Measurements from ENCODE around the gene CADM2.
A peak's percentile ranks its signal among the peaks of the same experiment; 100 is the strongest.

Gene CADM2

DNA sequence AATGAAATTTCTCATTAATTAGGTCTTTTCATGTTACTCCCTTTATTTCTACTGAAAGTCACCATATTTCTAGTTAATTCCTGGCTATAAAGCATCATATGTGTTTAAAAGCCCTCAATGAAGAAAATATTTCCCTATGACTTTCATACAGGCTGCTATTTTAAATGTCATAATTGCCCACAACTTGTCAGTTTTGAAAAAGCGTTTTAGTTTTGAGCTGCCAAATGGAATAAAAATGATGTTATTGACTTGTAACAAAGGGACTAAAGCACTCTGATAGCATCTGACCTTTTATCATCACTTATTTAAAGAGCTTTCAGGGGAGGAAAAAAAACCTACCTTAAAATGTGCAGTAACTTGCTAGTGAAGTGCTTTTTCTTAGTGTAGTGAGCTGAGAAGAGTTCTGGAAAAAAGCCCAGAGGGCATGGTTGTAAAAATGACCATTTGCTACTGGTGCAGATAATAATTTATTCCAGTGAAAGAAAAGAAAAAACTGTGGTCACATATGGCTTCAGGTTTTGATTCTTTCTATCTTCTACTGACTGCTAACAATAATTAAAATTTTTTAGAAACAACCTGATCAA is 877.2 kb downstream of the CADM2 start:
- peak in 1 of 14 donors; percentile 42 for DNase-seq

DNA sequence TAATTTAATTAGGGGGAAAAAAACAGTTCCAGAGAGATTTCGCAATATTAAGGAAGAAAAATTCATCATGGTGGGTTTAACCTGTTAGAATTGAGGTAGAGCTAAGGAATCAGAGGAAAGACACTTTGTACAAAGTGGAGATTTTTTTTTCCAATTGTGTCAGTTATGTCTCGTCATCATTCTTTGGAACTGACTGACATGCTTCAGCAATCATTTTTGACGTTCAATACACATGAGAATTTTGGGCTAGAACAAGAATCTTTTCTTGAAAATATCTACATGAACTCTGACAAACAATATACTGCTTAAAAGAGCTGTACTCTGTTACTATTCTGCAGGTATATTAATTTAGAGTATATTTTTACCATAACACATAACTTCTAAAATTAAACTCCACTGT is 878.6 kb downstream of the CADM2 start:
- no peak for DNase-seq

DNA sequence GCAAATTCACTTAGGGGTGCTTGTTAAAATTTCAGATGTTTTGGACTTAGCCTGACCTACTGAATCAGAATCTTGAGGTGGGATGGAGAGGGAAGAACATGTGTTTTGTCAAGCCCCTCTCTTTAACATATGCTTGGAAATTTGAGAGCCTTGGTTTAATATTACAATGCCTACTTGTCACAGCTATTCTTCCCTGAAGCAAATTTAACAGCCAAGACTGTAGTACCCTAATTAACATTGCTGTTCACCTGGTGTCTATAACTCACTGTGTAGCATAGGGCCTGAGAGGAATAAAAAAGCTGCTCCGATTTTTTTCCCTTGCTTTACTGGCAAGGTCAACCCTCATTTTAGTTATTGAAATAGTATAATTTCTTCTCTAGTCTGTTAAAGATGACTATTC is 880.1 kb downstream of the CADM2 start:
- no peak for DNase-seq

DNA sequence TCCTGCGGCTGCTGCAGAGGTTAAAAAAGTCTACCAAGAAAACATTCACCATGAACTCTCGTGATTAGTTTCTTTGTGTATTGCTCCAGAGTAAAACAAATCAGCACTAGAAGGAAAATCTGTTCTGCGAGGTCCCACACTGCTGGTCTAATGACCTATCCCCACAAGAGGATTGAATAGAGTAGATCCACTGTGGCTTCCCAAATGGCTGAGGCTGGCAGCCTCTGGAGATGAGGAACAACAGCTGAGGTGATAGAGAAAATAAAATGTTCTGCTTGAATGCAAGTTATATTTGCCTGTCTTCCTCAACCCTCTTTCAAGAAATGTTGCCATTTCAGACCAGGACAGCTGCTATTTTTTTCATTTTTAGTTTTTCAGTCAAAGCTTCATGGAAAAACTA is 883.3 kb downstream of the CADM2 start:
- DNase-seq, result no peak

DNA sequence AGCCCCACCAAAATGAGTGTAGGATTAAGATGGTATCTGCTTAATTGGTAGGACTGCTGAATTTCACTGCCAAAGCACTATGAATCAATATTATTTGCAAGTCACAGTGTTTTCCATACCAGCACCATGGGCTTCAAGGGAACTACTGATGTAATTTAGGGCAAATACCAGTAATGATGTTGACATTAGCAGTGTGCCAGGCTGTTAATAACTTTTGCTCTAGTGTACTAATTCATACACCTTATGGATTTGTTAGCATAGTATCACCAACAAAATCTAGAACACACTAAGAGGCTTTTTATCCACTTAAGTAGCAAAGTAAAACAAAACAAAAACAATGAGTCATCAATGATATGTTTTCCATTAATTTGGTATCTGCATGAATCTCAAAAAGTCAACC is 888.2 kb downstream of the CADM2 start:
- DNase-seq, result no peak

DNA sequence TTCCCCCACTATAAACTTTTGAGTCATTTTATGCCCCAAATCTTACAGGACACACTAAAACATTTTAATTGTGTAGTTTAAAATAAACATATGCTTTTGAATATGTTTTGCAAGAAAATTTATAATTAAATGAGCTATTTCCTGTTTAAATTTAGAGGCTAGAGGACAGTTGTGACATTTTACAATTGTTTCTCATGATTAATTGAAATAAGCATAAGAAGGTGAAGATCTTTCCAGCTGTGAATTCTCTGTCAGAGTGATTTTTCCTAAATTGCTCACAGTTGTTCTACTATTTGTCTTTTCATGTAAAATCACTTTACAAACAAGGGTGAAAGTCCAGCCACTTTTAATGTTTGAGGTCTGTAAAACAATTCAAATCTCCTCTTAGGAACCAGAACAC is 892.3 kb downstream of the CADM2 start:
- DNase-seq, result no peak

DNA sequence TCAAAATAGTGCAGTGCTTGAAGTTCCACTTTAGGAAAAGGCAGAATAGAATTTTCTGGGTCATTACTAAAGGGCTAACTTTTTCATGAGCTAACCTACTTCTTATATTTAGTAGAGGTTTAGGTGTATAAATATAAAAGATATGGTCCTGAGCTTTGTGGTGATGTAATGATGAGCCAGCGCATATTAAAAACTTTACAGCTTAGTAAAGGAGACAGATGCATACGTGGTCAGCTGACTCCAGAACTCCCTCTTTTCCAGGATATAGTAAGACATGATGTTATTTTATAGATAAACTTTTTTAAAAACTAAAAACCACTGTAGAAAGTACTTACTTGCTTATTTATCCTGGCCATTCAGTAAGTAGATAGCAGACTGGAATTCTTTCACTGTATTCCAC is 895.0 kb downstream of the CADM2 start:
- no peak for DNase-seq

DNA sequence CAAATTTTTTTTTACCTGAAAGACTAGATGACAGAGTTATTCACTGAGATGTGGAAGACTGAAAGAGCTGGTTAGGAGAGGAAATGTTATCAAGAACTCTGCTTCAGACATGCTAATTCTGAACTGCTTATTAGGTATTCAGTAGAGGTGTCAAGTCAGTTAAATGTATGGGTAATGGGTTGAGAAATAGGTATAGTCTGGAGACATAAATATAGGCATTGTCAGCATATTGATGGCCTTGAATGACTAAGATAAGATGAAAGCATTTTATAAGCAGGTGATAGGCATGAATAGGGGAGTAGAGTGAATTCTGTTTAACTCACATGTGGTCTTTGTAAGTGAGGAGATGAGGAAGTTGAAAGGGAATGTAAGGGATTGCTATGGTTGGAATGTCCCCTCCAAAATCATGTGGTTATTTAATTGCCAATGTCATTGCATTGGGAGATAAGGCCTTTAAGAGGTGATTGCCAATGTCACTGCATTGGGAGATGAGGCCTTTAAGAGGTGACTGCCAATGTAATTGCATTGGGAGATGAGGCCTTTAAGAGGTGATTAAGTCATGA is 904.2 kb downstream of the CADM2 start:
- no peak for DNase-seq

DNA sequence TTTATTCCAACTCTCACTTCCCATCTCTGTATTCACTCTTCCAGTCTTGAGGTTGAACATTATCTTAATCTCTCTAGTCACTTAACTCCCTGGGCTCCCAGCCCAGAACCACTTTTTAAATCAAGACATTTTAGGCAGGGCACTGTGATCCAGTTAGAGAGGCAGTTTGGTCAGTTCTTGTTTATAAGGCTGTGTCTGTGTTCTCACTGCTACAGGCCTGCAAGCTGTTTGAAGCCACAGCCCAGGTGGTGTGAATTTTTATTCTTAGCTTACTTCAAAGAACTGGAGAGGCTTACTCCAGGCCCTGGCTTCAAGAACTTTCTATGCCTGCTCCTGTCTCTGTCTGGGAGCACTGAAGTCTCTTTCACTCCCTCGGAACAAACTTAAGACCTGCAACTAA is 906.1 kb downstream of the CADM2 start:
- DNase-seq, result peak in 1 of 14 donors; percentile 38

DNA sequence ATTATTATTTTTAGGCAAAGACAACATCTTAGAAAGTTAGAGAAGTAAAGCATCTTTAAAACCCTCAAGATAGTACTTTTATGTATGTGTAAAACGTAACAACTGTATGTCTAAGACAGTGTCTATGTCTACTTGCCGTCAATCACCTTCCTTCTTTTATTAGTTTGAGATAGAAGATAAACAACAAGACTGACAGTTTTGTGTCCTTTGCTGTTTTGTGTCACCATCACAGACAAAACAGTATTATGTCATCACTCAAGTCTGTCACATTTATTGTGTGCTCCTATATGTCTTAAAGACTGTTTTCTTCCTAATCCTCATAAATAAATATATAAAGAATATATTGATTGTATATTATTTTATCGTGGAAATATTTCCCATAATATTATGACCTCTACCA is 908.3 kb downstream of the CADM2 start:
- DNase-seq, result no peak

DNA sequence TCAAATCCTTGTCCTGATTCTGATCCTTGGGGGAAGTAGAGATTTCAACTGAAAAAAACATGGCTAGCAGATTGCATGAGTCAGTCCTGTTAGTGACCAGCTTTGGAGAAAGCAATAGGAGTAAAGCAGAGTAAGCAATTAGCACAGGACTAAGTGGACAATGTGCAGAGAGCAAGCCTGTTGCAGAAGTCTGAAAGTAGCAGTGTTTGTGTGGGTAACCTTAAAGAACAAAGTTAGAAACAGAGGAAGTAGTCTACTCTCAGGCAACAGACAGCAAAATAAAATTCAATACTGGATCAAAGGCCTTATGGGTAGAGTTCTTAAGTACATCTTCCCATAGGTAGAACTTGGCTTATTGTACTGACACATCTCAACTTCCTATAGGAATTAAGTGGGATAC is 916.8 kb downstream of the CADM2 start:
- DNase-seq, result no peak

DNA sequence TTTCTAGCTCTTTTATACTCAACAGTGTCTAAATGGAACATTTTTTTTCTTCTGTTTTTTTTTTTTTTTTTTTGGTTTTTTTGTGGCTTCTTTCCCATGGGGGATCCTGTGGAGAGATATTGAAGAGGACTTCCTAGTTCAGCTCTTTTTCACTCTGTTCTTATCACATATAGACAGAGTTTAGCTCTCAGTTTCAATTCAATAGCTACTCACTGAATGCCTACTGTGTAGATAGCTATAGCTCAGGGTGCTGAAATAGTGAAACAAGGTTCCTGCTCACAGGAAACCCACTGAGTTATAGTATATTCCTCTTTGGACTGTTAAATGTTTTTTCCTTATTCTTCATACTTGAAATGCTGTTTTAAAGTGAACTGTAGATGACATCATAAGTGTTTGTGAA is 918.8 kb downstream of the CADM2 start:
- no peak for DNase-seq

DNA sequence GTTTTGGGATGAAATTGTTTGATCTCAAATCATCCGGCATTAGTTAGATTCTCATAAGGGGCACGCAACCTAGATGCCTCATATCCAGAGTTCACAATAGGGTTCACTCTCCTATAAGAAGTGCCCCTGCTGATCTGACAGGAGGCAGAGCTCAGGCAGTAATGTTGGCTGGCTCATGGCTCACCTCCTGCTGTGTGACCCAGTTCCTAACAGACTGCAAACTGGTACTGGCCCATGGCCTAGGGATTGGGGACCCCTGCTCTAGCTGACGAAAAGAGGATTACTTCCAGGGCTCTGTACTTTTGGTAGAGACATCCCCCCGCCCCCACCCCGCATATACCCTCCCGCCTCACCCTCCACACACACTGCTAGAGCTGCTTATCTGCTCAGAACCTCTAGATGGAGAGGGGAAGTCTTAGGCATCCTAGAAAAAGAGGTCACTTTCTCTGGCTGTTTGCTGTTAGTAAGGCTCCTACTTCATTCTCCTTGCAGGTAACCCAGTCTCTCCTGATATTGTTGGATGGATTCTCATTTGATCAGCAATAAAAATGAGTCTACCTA is 923.1 kb downstream of the CADM2 start:
- DNase-seq, result peak in 1 of 14 donors; percentile 84

DNA sequence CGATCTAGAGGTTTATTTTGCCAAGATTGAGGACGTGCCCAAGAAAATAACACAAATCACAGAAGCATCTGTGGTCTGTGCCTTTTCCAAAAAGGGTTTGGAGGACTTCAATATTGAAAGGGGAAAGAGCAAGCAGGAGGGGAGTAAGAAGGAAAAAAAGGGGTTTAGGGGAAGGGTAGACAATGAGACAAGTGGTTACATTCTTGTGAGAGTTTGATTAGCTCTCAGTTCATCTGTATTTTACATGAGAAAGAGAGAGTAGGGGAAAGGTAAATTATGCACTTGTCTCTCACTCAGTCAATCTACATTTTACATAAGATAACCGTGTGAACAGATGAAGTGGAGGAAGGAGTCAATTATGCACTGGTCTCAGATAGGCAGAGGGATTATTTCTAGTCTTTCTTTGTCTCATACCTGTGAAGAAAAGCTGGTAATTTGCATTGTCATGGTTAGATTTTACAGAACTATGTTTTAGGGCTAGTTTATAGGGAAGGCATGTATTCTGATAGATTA is 931.3 kb downstream of the CADM2 start:
- DNase-seq, result no peak

DNA sequence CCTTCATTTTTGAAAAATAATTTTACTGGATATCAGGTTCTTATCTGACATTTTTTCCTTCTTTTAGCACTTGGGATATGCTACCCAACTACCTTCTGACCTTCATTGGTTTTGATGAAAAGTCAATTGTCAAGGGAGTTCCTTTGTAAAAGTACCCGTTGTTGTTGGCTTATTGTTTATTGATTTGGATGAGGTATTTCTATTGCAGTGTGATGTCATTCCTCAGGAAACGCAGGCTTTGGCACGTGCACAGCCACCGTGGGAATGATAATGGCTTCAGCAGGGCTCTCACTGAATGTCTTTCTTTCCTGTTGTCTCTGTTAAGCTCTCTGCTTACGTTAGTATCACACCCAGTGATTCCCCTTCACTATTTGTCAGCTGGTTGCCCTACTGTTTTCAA is 944.6 kb downstream of the CADM2 start:
- DNase-seq, result no peak

DNA sequence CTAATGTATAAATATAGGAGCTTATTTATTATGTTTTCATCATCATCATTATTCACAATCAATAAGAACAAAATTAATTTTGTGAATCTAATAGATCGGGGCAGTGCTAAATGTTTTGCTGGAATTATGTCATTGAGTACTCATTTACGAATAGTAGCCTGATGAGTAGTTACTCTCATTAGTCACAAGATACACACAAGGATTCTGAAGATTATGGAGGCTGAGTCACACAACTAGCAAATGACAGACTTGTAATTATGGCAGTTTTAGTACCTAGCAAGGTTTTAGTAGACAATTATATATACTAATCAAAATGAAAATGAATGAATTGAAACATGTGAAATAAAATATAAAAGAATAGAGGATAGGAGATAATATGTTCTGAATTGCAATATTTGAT is 954.2 kb downstream of the CADM2 start:
- no peak for DNase-seq

DNA sequence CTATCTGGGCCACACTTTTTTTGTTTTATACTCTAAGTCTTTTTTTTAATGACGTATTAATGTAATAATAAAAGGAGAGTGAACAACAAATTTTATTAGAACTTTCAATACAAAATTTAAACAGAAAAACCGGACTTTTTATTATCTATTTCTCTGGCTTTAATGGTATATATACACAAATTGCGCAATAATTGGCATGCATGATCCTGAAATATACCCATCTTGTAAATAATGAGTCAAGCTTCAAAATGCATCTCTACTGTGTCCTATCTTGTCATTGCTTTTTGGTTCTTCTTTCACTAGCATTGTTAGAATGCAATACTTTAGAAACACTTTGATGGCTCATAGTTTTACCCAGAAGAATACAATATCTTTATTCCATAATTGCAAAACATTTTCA is 963.6 kb downstream of the CADM2 start:
- no peak for DNase-seq

DNA sequence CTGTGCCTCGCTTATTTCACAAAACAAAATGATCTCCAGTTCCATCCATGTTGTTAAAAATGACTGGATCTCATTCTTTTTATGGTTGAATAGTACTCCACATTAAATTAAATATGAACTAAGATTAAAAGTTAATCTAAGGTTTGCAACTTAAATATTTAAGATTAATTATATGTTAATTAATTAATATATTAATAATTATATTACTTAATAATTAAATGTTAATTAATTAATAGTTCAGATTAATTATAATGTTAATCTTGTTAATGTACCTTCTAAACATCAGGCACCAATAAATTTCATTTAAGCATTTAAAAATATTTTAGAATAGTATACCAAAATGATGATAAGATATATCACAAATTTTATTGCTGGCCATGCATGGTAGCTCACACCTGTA is 971.9 kb downstream of the CADM2 start:
- no peak for DNase-seq

DNA sequence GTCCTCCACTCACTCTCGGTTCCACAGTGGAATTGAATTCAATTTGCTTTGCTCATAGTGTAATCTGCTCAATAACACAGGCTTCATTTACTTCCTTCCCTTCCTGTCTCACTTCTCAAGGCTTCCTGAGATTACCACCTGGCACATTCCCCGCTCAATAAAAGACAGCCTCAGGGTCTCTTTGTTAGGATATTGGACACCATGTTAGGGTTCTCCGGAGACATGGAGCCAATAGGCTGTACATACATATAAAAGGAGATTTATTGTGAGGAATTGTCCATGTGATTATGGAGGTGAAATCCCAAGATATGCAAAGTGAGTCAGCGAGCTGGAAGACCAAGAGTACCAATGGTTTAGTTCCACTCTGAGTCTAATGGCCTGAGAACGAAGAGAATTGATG is 974.5 kb downstream of the CADM2 start:
- DNase-seq, result no peak

DNA sequence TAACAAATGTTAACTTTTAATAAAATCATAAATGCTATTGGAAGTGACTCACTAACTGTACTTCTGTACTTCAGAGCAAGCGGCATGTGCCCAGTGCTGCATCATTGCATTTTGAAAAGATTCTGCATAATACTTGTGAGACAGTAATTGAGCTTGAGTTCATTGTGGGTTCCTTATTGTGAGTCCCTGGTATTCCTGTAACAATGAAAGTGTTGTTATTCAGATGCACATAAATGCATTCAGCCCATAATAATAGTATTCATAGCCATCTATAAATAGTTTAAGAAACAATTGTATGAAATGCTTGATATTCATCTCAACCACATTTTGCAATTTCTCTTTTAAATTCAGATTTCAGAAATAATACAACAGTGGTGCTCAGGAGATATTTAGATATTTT is 976.4 kb downstream of the CADM2 start:
- no peak for DNase-seq

DNA sequence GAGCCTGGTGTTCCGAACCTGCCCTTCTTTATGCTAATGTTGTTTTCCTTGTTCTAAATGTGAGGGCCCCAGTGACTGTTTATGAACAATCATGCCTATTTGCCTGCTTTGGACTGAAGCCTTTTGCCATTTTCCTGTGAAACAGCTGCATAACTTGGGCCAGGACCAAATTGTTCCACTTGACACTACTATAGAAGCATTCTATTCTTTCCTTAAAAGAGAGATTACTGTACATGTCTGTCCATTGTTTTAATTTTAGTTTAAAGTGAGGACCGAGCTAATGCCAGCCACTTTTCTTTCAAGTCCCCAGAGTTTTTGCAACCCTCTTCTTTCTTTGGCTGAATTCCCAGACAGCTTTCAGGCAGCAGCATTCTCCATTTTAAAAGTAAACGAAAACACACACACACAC is 980.3 kb downstream of the CADM2 start:
- peak in 10 of 14 donors; percentile 2 to 28 (median 14) for DNase-seq

DNA sequence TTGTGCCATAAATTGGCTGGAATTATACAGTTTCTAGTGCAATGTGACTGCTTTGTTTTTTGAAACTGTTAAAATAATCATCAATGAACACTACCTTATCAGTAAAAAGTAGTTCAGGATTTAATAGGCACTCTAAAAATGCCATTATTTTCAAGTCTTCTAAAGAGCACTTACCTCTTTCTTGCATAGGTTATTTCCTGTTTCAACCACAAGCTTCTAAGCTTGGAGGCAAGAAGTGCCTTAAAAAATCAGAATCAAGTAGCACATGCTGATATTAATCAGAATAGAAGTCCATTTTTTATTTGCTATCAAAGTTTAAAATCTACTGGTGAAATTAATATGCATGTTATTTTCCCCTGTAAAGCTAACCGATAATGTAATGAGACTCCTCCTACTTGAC is 991.6 kb downstream of the CADM2 start:
- no peak for DNase-seq

DNA sequence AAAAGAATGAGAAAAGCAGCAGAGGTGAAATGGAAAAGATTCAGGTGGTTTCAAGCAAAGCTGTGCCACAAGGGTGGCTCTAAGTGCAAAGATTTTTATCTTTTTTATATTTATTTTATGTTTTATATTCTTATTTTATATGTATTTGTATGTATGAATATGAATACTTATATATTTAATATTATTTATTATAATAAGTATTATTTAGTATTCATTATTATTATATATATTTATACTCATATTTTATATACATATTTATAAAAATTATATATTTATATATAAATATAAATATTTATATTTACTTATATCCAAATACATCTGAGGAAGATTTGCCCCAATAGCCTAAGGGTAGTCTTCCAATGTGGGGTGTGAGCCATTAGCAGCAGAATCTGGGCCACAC is 1002.0 kb downstream of the CADM2 start:
- no peak for DNase-seq

DNA sequence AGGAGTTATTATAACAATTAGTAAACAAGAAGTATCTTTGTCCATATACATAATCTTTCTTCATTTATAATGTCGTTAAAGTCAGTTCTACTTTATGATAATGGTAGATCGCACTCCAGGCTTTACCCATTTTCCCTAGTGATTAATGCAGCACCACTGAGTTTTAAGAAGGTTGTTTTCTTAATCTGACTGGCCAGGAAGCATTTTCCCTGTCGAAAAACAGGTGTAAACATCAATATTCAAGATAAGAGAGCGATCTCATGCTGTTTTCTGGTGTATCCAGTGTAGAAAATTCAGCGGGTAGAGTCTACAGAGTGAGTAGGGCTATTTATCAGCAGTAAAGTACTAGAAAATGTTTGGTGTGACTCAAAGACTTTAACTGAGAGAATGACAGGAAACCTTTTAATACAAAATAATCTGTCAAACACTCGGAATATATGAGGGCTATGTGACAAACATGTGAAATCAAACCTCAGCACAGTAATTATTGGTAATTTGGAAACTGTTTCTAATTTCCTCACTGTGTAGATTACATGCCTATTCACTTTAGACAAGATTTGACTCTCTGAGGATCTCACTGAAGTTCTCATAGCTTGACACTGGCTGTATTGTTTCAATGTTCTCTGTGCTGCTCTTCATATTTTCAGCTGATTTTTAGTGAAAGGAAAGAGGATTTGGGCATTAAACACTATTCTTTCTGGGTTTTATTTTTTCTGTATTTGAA is 1019.0 kb downstream of the CADM2 start:
- no peak for DNase-seq

Measured in C1 segment of cervical spinal cord (tissue), 14 donors.